ENCODE measurements around the gene FAM9A.

DNA sequence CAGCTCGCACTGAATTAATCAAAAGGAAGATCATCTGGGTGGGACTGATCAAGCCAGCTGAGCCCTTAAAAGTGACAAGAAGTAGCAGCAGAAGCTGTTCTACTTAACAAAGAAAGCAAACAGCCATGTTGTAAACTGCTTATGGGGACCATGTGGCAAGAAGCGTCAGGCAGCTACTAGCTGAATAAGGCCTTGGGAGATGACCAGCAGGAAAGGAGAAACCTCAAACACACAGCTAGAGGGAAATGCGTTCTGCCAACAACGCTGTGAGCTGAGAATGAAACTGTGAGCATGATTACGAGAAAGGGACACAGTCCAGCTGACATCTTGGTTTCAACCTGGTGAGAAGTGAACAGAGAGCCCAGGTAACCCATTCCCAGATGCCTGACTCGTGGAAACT is 49.3 kb upstream of the FAM9A start:
- TF ChIP-seq, protein P1, sequence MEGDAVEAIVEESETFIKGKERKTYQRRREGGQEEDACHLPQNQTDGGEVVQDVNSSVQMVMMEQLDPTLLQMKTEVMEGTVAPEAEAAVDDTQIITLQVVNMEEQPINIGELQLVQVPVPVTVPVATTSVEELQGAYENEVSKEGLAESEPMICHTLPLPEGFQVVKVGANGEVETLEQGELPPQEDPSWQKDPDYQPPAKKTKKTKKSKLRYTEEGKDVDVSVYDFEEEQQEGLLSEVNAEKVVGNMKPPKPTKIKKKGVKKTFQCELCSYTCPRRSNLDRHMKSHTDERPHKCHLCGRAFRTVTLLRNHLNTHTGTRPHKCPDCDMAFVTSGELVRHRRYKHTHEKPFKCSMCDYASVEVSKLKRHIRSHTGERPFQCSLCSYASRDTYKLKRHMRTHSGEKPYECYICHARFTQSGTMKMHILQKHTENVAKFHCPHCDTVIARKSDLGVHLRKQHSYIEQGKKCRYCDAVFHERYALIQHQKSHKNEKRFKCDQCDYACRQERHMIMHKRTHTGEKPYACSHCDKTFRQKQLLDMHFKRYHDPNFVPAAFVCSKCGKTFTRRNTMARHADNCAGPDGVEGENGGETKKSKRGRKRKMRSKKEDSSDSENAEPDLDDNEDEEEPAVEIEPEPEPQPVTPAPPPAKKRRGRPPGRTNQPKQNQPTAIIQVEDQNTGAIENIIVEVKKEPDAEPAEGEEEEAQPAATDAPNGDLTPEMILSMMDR (conservative IDR thresholded peaks at IDR 0.05), result no peak
- TF ChIP-seq ZFX (IDR thresholded peaks at IDR 0.05), result no peak
